Measurements from ENCODE around the gene AMPD2.

GRCh38 chr1:109667452-109668122 is 48.0 kb downstream of the AMPD2 start, which contains the start of gene GSTM2:
- TF ChIP-seq, protein P1, sequence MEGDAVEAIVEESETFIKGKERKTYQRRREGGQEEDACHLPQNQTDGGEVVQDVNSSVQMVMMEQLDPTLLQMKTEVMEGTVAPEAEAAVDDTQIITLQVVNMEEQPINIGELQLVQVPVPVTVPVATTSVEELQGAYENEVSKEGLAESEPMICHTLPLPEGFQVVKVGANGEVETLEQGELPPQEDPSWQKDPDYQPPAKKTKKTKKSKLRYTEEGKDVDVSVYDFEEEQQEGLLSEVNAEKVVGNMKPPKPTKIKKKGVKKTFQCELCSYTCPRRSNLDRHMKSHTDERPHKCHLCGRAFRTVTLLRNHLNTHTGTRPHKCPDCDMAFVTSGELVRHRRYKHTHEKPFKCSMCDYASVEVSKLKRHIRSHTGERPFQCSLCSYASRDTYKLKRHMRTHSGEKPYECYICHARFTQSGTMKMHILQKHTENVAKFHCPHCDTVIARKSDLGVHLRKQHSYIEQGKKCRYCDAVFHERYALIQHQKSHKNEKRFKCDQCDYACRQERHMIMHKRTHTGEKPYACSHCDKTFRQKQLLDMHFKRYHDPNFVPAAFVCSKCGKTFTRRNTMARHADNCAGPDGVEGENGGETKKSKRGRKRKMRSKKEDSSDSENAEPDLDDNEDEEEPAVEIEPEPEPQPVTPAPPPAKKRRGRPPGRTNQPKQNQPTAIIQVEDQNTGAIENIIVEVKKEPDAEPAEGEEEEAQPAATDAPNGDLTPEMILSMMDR (IDR thresholded peaks at IDR 0.05) = no peak
- peak; percentile 6 for TF ChIP-seq POLR2A (IDR thresholded peaks at IDR 0.05)

Data from testis (tissue), 2 donors.